Motor neuron (in vitro differentiated cells): ENCODE measurements around the gene DLST. TPM values are rescaled to one million over a fixed set of nuclear protein-coding genes. Genes with fewer than 3 reads are reported as not detected.
A peak's percentile ranks its signal among the peaks of the same experiment; 100 is the strongest.

Experiments used
- ATAC-seq, 8 experiments: fragments of 200-7000 bp; cut with Tn5 transposase; replicated peaks in 6 of 8; 2 replicates each; pipeline ENCODE4 v1.8.0; 2021; ENCODE audit warnings: mild to moderate bottlenecking in 8 of 8, moderate library complexity in 8 of 8
- H3K27ac ChIP-seq, 2 donors: fragments of 250-450 bp; sonication (Bioruptor Pico); 2 replicates each; pipeline ENCODE4 v1.9.0; 2021; ENCODE audit warnings: antibody characterized with exemption in 2 of 2, mild to moderate bottlenecking in 2 of 2, moderate library complexity in 1 of 2
- H3K4me1 ChIP-seq, 2 donors: fragments of 250-450 bp; sonication (Bioruptor Pico); replicated peaks in 1 of 2; 2 replicates each; pipeline ENCODE4 v1.6.1; 2021; ENCODE audit warnings: antibody characterized with exemption in 2 of 2, mild to moderate bottlenecking in 2 of 2, moderate library complexity in 1 of 2
- H3K4me3 ChIP-seq, 5 donors: fragments of 250-450 bp; sonication (Bioruptor Pico); 2 replicates each; pipeline ENCODE4 v1.9.0; 2021; ENCODE audit warnings: antibody characterized with exemption in 5 of 5, mild to moderate bottlenecking in 5 of 5, moderate library complexity in 4 of 5
- WGBS, 10 experiments: fragments of 450-650 bp; shearing (Covaris generic); methylation state at CpG; one replicate each; pipeline ENCODE4 v1.0.0; 2022; 5-methylcytosine and 5-hydroxymethylcytosine counted together
- in situ Hi-C, 9 experiments: fragments of 400-800 bp; cut with MboI; loops; one replicate each; pipeline ENCODE4 v1.15.0; 2021; ENCODE audit warnings: low sequenced_read_pairs in 9 of 9, low pct_unique_long_range_greater_than_20kb in 2 of 9; ENCODE audit not compliant: unreplicated experiment in 9 of 9
- total RNA-seq, 8 experiments: library from RNA; unstranded; fragments of 300-600 nt; gene quantifications; 2 replicates each; pipeline versions ENCODE4 v1.2.3 to v1.2.4, GENCODE V29; 2022

DLST gene
- total RNA-seq, 8 experiments from 2014 or later, result 30.3 to 106 (median 51.6) TPM

GRCh38 chr14:74949859-74950573, 68.3 kb downstream of the DLST start:
- H3K4me1 ChIP-seq, result peaks cover 22 to 39% of the 10 kb centered on the region in 2 donors
- WGBS, 10 experiments, result 54 to 100% (median 88%) methylated on average over 1 to 9 of the region's 17 CpGs; no CpG with 5 or more reads in 3 of the 10 experiments

GRCh38 chr14:74950795-74951442, 69.2 kb downstream of the DLST start:
- Histone ChIP-seq H3K4me1 (peaks cover 22 to 42% of the 10 kb centered on the region in 2 donors), H3K27ac (no peak overlapping the region), H3K4me3 (no peak overlapping the region)
- 62 to 97% (median 65%) methylated on average over 1 to 6 of the region's 9 CpGs; no CpG with 5 or more reads in 6 of the 10 experiments for WGBS, 10 experiments
- no peak for ATAC-seq
- in situ Hi-C loops, result no loop called here

More at GRCh38 chr14:74949859-74950573, 68.3 kb downstream of the DLST start:
- in situ Hi-C loops, result loop anchor here in 1 of 9 experiments (25.0 kb wide), 1 partner anchor 137 kb away; no protein-coding TSS in a partner anchor
- Histone ChIP-seq H3K4me3 (no peak overlapping the region), H3K27ac (no peak overlapping the region)
- no peak for ATAC-seq

GRCh38 chr14:74951443-74952179, 69.9 kb downstream of the DLST start:
- WGBS, 10 experiments, result 14 to 100% (median 50%) methylated on average over 1 of the region's 15 CpGs; no CpG with 5 or more reads in 7 of the 10 experiments
- no peak for ATAC-seq
- Histone ChIP-seq H3K4me1 (peaks cover 22 to 46% of the 10 kb centered on the region in 2 donors), H3K4me3 (no peak overlapping the region), H3K27ac (no peak overlapping the region)
- in situ Hi-C loops, result no loop called here

- WGBS, 10 experiments, result 80 to 86% (median 81%) methylated on average over 1 to 4 of the region's 6 CpGs; no CpG with 5 or more reads in 6 of the 10 experiments
- H3K4me3 ChIP-seq, result no peak overlapping the region
- H3K4me1 ChIP-seq, result peaks cover 22 to 49% of the 10 kb centered on the region in 2 donors
- no peak for ATAC-seq
- in situ Hi-C loops, result no loop called here
- H3K27ac ChIP-seq, result no peak overlapping the region
These were observed 70.5 kb downstream of the DLST start for GRCh38 chr14:74952180-74952665.

DNA sequence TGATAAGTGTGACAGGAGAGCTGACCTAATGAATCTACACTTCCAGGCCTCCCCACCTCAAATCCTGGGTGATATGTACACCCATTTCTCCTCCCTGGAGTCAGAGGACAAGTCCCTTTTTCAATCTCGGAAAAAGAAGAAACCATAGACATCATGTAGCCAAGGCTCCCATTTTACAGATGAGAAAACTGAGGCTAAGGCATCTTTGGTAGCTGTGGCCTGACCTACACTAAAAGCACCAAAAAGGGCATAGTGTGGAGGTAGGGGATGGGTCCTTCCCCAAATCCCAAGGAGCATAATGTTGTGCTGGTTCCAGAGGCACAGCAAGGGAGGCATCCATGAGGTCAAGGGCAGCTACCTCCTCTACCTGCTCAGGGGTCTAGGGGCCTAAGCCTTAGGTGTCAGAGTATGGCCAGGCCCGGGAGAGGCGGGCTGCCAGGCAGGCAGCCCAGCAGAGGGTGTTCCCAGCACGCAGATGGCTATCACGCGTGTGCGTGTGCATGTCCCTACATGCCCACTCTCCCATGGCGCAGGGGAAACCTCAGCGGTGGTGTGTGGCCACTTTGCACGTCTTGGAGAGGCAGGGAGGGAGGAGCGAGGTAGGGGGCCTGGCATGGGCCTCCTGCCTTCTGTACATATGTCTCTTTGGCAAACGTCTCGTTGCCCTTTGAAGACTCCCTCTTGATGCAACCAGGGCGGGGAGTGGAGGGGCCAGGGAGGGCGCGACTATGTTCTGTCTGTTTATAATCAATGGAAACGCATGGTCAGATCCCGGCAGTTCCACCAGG, 71.2 kb downstream of the DLST start:
- H3K4me3 ChIP-seq, result no peak overlapping the region
- WGBS, 10 experiments, result 27 to 100% (median 95%) methylated on average over 1 to 6 of the region's 18 CpGs; no CpG with 5 or more reads in 6 of the 10 experiments
- H3K4me1 ChIP-seq, result peaks cover 22 to 49% of the 10 kb centered on the region in 2 donors
- no peak overlapping the region for H3K27ac ChIP-seq
- ATAC-seq, result peak in 2 of 8 experiments; percentile 4 to 37
- in situ Hi-C loops, result no loop called here

Other genes starting within 250 kb of the DLST start
- gene AREL1, start 168.8 kb upstream of the DLST start, total RNA-seq, result 10 to 100 TPM; 22.1 to 39.9 (median 29.0) TPM
- gene FCF1, start 168.8 kb upstream of the DLST start, total RNA-seq, result 10 to 100 TPM; 21.9 to 66.7 (median 43.3) TPM
- gene YLPM1, start 118.6 kb upstream of the DLST start, total RNA-seq, result 10 to 100 TPM; 38.7 to 95.4 (median 47.5) TPM
- 1 to 10 TPM in 3 of 8 experiments, under 1 TPM in 5; 0.29 to 2.4 (median 0.90) TPM for gene PROX2, start 5.8 kb upstream of the DLST start, total RNA-seq
- gene RPS6KL1, start 41.3 kb downstream of the DLST start, total RNA-seq, result 10 to 100 TPM in 6 of 8 experiments, 1 to 10 TPM in 2; 1.6 to 45.1 (median 29.0) TPM
- gene PGF, start 73.7 kb downstream of the DLST start, total RNA-seq, result 10 to 100 TPM in 2 of 8 experiments, 1 to 10 TPM in 5, under 1 TPM in 1; 0.31 to 36.6 (median 3.2) TPM
- 10 to 100 TPM; 26.3 to 40.3 (median 32.9) TPM for gene EIF2B2, start 121.0 kb downstream of the DLST start, total RNA-seq
- gene MLH3, start 169.6 kb downstream of the DLST start, total RNA-seq, result 10 to 100 TPM; 12.2 to 37.4 (median 21.3) TPM
- gene ACYP1, start 182.1 kb downstream of the DLST start, total RNA-seq, result 10 to 100 TPM; 31.8 to 63.1 (median 39.4) TPM
- 1 to 10 TPM; 1.6 to 9.3 (median 3.2) TPM for gene ZC2HC1C, start 187.7 kb downstream of the DLST start, total RNA-seq
- gene NEK9, start 245.1 kb downstream of the DLST start, total RNA-seq, result 10 to 100 TPM; 16.0 to 83.2 (median 23.6) TPM